ENCODE measurements around the gene MTMR2. TPM values are rescaled to one million over a fixed set of nuclear protein-coding genes. Genes with fewer than 3 reads are reported as not detected.
"Not testable (repeated sequence)": the region's sequence is repeated elsewhere in the genome, so short reads cannot be mapped to it uniquely, and the experiment has no call there.

Gene MTMR2
- total and polyA plus RNA-seq, 9 donors: 18.4 to 34.5 (median 24.8) TPM

- no peak overlapping the region for H3K27ac ChIP-seq (ENCODE audit: low read length)
These were observed 35.1 kb downstream of the MTMR2 start for GRCh38 chr11:95888852-95889251.

GRCh38 chr11:95888439-95888838 is 35.5 kb downstream of the MTMR2 start:
- H3K27me3 ChIP-seq (ENCODE audit: control insufficient read depth, insufficient read depth, low read length): no peaks in the 10 kb centered on the region
- no peaks in the 10 kb centered on the region for H3K36me3 ChIP-seq (ENCODE audit: control insufficient read depth, insufficient read depth, low read length)
- H3K4me1 ChIP-seq (ENCODE audit: control insufficient read depth, insufficient read depth, low read length): no peaks in the 10 kb centered on the region
- no peak overlapping the region for H3K4me3 ChIP-seq (ENCODE audit: low read length)
- no peak overlapping the region for H3K27ac ChIP-seq (ENCODE audit: low read length)
- no peak for DNase-seq
- no peaks in the 10 kb centered on the region for H3K9me3 ChIP-seq (replicated peaks; ENCODE audit: control insufficient read depth, low read depth, low read length)

More at GRCh38 chr11:95888852-95889251, 35.1 kb downstream of the MTMR2 start:
- no peak for DNase-seq
- WGBS (ENCODE audit: insufficient coverage): no CpG with 5 or more reads among the region's 4 CpGs
- Histone ChIP-seq H3K27me3 (ENCODE audit: control insufficient read depth, insufficient read depth, low read length) (no peaks in the 10 kb centered on the region), H3K36me3 (ENCODE audit: control insufficient read depth, insufficient read depth, low read length) (no peaks in the 10 kb centered on the region), H3K4me1 (ENCODE audit: control insufficient read depth, insufficient read depth, low read length) (no peaks in the 10 kb centered on the region), H3K9me3 (replicated peaks; ENCODE audit: control insufficient read depth, low read depth, low read length) (no peaks in the 10 kb centered on the region), H3K4me3 (ENCODE audit: low read length) (no peak overlapping the region)

GRCh38 chr11:95886462-95886861 is 37.4 kb downstream of the MTMR2 start:
- H3K27me3 ChIP-seq (ENCODE audit: control insufficient read depth, insufficient read depth, low read length): no peaks in the 10 kb centered on the region
- no CpG with 5 or more reads among the region's 1 CpG for WGBS (ENCODE audit: insufficient coverage)
- H3K4me3 ChIP-seq (ENCODE audit: low read length): no peak overlapping the region
- DNase-seq: no peak
- H3K36me3 ChIP-seq (ENCODE audit: control insufficient read depth, insufficient read depth, low read length): no peaks in the 10 kb centered on the region
- no peaks in the 10 kb centered on the region for H3K9me3 ChIP-seq (replicated peaks; ENCODE audit: control insufficient read depth, low read depth, low read length)
- H3K4me1 ChIP-seq (ENCODE audit: control insufficient read depth, insufficient read depth, low read length): no peaks in the 10 kb centered on the region
- H3K27ac ChIP-seq (ENCODE audit: low read length): no peak overlapping the region

- Histone ChIP-seq H3K27ac (ENCODE audit: low read length) (no peak overlapping the region), H3K4me3 (ENCODE audit: low read length) (no peak overlapping the region), H3K27me3 (ENCODE audit: control insufficient read depth, insufficient read depth, low read length) (no peaks in the 10 kb centered on the region), H3K4me1 (ENCODE audit: control insufficient read depth, insufficient read depth, low read length) (no peaks in the 10 kb centered on the region), H3K36me3 (ENCODE audit: control insufficient read depth, insufficient read depth, low read length) (no peaks in the 10 kb centered on the region), H3K9me3 (replicated peaks; ENCODE audit: control insufficient read depth, low read depth, low read length) (no peaks in the 10 kb centered on the region)
- WGBS (ENCODE audit: insufficient coverage): no CpG with 5 or more reads among the region's 2 CpGs
- DNase-seq: no peak
These were observed 39.1 kb downstream of the MTMR2 start for GRCh38 chr11:95884802-95885201.

GRCh38 chr11:95884376-95884775 is 39.5 kb downstream of the MTMR2 start:
- H3K36me3 ChIP-seq (ENCODE audit: control insufficient read depth, insufficient read depth, low read length): no peaks in the 10 kb centered on the region
- H3K27ac ChIP-seq (ENCODE audit: low read length): no peak overlapping the region
- H3K9me3 ChIP-seq (replicated peaks; ENCODE audit: control insufficient read depth, low read depth, low read length): no peaks in the 10 kb centered on the region
- WGBS (ENCODE audit: insufficient coverage): no CpG with 5 or more reads among the region's 1 CpG
- H3K27me3 ChIP-seq (ENCODE audit: control insufficient read depth, insufficient read depth, low read length): no peaks in the 10 kb centered on the region
- no peak for DNase-seq
- H3K4me1 ChIP-seq (ENCODE audit: control insufficient read depth, insufficient read depth, low read length): no peaks in the 10 kb centered on the region
- H3K4me3 ChIP-seq (ENCODE audit: low read length): no peak overlapping the region

GRCh38 chr11:95883381-95883780 is 40.5 kb downstream of the MTMR2 start:
- no peak overlapping the region for H3K4me3 ChIP-seq (ENCODE audit: low read length)
- H3K4me1 ChIP-seq (ENCODE audit: control insufficient read depth, insufficient read depth, low read length): no peaks in the 10 kb centered on the region
- H3K27ac ChIP-seq (ENCODE audit: low read length): no peak overlapping the region
- H3K36me3 ChIP-seq (ENCODE audit: control insufficient read depth, insufficient read depth, low read length): no peaks in the 10 kb centered on the region
- H3K9me3 ChIP-seq (replicated peaks; ENCODE audit: control insufficient read depth, low read depth, low read length): no peaks in the 10 kb centered on the region
- DNase-seq: peak; percentile 63
- no peaks in the 10 kb centered on the region for H3K27me3 ChIP-seq (ENCODE audit: control insufficient read depth, insufficient read depth, low read length)
- no CpG with 5 or more reads among the region's 1 CpG for WGBS (ENCODE audit: insufficient coverage)

- peaks cover 3% of the 10 kb centered on the region for H3K36me3 ChIP-seq (ENCODE audit: control insufficient read depth, insufficient read depth, low read length)
- H3K4me1 ChIP-seq (ENCODE audit: control insufficient read depth, insufficient read depth, low read length): no peaks in the 10 kb centered on the region
- H3K27ac ChIP-seq (ENCODE audit: low read length): no peak overlapping the region
- 86% methylated on average over 1 of the region's 2 CpGs for WGBS (ENCODE audit: insufficient coverage)
- no peak overlapping the region for H3K4me3 ChIP-seq (ENCODE audit: low read length)
- H3K27me3 ChIP-seq (ENCODE audit: control insufficient read depth, insufficient read depth, low read length): no peaks in the 10 kb centered on the region
- peaks cover 4% of the 10 kb centered on the region for H3K9me3 ChIP-seq (replicated peaks; ENCODE audit: control insufficient read depth, low read depth, low read length)
- no peak for DNase-seq
These were observed 46.6 kb downstream of the MTMR2 start for GRCh38 chr11:95877291-95877690.

GRCh38 chr11:95870877-95871276 is 53.0 kb downstream of the MTMR2 start:
- not testable (repeated sequence) for H3K36me3 ChIP-seq (ENCODE audit: control insufficient read depth, insufficient read depth, low read length); H3K9me3 ChIP-seq (replicated peaks; ENCODE audit: control insufficient read depth, low read depth, low read length); H3K4me3 ChIP-seq (ENCODE audit: low read length); DNase-seq; H3K4me1 ChIP-seq (ENCODE audit: control insufficient read depth, insufficient read depth, low read length); H3K27me3 ChIP-seq (ENCODE audit: control insufficient read depth, insufficient read depth, low read length); H3K27ac ChIP-seq (ENCODE audit: low read length)
- no CpG with 5 or more reads among the region's 3 CpGs for WGBS (ENCODE audit: insufficient coverage)

- Histone ChIP-seq H3K4me1 (ENCODE audit: control insufficient read depth, insufficient read depth, low read length) (no peaks in the 10 kb centered on the region), H3K36me3 (ENCODE audit: control insufficient read depth, insufficient read depth, low read length) (no peaks in the 10 kb centered on the region), H3K27ac (ENCODE audit: low read length) (no peak overlapping the region), H3K4me3 (ENCODE audit: low read length) (no peak overlapping the region), H3K27me3 (ENCODE audit: control insufficient read depth, insufficient read depth, low read length) (no peaks in the 10 kb centered on the region), H3K9me3 (replicated peaks; ENCODE audit: control insufficient read depth, low read depth, low read length) (no peaks in the 10 kb centered on the region)
- no CpG with 5 or more reads among the region's 6 CpGs for WGBS (ENCODE audit: insufficient coverage)
- DNase-seq: no peak
These were observed 56.8 kb downstream of the MTMR2 start for GRCh38 chr11:95867105-95867504.

- H3K9me3 ChIP-seq (replicated peaks; ENCODE audit: control insufficient read depth, low read depth, low read length): no peaks in the 10 kb centered on the region
- no peaks in the 10 kb centered on the region for H3K27me3 ChIP-seq (ENCODE audit: control insufficient read depth, insufficient read depth, low read length)
- no peak overlapping the region for H3K27ac ChIP-seq (ENCODE audit: low read length)
- DNase-seq: no peak
- H3K4me3 ChIP-seq (ENCODE audit: low read length): no peak overlapping the region
- WGBS (ENCODE audit: insufficient coverage): 89% methylated on average over 2 of the region's 2 CpGs
- H3K36me3 ChIP-seq (ENCODE audit: control insufficient read depth, insufficient read depth, low read length): peaks cover 2% of the 10 kb centered on the region
- no peaks in the 10 kb centered on the region for H3K4me1 ChIP-seq (ENCODE audit: control insufficient read depth, insufficient read depth, low read length)
These were observed 60.3 kb downstream of the MTMR2 start for GRCh38 chr11:95863486-95864140.

- not testable (repeated sequence) for DNase-seq; H3K27ac ChIP-seq (ENCODE audit: low read length); H3K27me3 ChIP-seq (ENCODE audit: control insufficient read depth, insufficient read depth, low read length); H3K36me3 ChIP-seq (ENCODE audit: control insufficient read depth, insufficient read depth, low read length); H3K9me3 ChIP-seq (replicated peaks; ENCODE audit: control insufficient read depth, low read depth, low read length); H3K4me3 ChIP-seq (ENCODE audit: low read length); H3K4me1 ChIP-seq (ENCODE audit: control insufficient read depth, insufficient read depth, low read length)
- WGBS (ENCODE audit: insufficient coverage): no CpG with 5 or more reads among the region's 4 CpGs
These were observed 63.9 kb downstream of the MTMR2 start for GRCh38 chr11:95860024-95860423.
